Bone marrow (tissue), 2 donors: Measurements from ENCODE around the gene ANKRD39.
A peak's percentile ranks its signal among the peaks of the same experiment; 100 is the strongest.
"Not testable (repeated sequence)": the region's sequence is repeated elsewhere in the genome, so short reads cannot be mapped to it uniquely, and the experiment has no call there.

Source experiments
- DNase-seq, 2 donors: peaks; one replicate each; lab custom pipeline; 2025; lab: John Stamatoyannopoulos, UW

Gene ANKRD39

GRCh38 chr2:96808176-96808837 is 49.5 kb downstream of the ANKRD39 start:
- DNase-seq = no peak

- DNase-seq = no peak
Measured at GRCh38 chr2:96807127-96807471, 50.7 kb downstream of the ANKRD39 start.

- DNase-seq = no peak
Measured at GRCh38 chr2:96806468-96807126, 51.2 kb downstream of the ANKRD39 start.

- DNase-seq = not testable (repeated sequence)
Measured at GRCh38 chr2:96805946-96806345, 51.9 kb downstream of the ANKRD39 start.

- no peak for DNase-seq
Measured at GRCh38 chr2:96804986-96805385, 52.8 kb downstream of the ANKRD39 start.

GRCh38 chr2:96802721-96803120 is 55.1 kb downstream of the ANKRD39 start:
- no peak for DNase-seq

- no peak for DNase-seq
Measured at GRCh38 chr2:96801786-96802595, 55.8 kb downstream of the ANKRD39 start.

- DNase-seq = no peak
Measured at GRCh38 chr2:96801005-96801785, 56.6 kb downstream of the ANKRD39 start.

GRCh38 chr2:96800061-96801004 is 57.5 kb downstream of the ANKRD39 start:
- peak in 1 of 2 donors; percentile 25 for DNase-seq

- DNase-seq = no peak
Measured at GRCh38 chr2:96799623-96799935, 58.2 kb downstream of the ANKRD39 start.

GRCh38 chr2:96798733-96799622 is 58.8 kb downstream of the ANKRD39 start:
- no peak for DNase-seq
